Liver (tissue), 3 donors: ENCODE data around the gene CHST13.

ENCODE experiments used
- EGR1 ChIP-seq, 2 donors: IDR thresholded peaks; 2 replicates each; pipeline ENCODE4 v1.6.1; 2016 to 2018; ENCODE audit warnings: antibody characterized with exemption in 2 of 2, low read depth in 2 of 2
- FOXA1 ChIP-seq: IDR thresholded peaks from 2 replicates; pipeline ENCODE4 v1.6.1; 2016; ENCODE audit warnings: antibody characterized with exemption
- HNF4A ChIP-seq, 2 donors: conservative IDR thresholded peaks; 2 replicates each; pipeline ENCODE4 v1.6.1; 2016; ENCODE audit warnings: antibody characterized with exemption in 2 of 2, mild to moderate bottlenecking in 2 of 2
- JUND ChIP-seq, 2 donors: IDR thresholded peaks; 2 replicates each; pipeline ENCODE4 v1.6.1; 2016; ENCODE audit warnings: antibody characterized with exemption in 2 of 2
- NR2F2 ChIP-seq: IDR thresholded peaks from 2 replicates; pipeline ENCODE4 v1.6.1; 2016; ENCODE audit warnings: antibody characterized with exemption
- RAD21 ChIP-seq, 2 donors: IDR thresholded peaks; 2 replicates each; pipeline ENCODE4 v1.6.1; 2016; ENCODE audit warnings: antibody characterized with exemption in 2 of 2, mild to moderate bottlenecking in 2 of 2
- RXRA ChIP-seq, 2 donors: IDR thresholded peaks; 2 replicates each; pipeline ENCODE4 v1.6.1; 2017 to 2018; ENCODE audit warnings: antibody characterized with exemption in 2 of 2, mild to moderate bottlenecking in 1 of 2
- SP1 ChIP-seq: IDR thresholded peaks from 2 replicates; pipeline ENCODE4 v1.6.1; 2018; ENCODE audit warnings: antibody characterized with exemption, mild to moderate bottlenecking
- TAF1 ChIP-seq: conservative IDR thresholded peaks from 2 replicates; pipeline ENCODE4 v1.6.1; 2016; ENCODE audit warnings: antibody characterized with exemption, mild to moderate bottlenecking
- YY1 ChIP-seq: IDR thresholded peaks from 2 replicates; pipeline ENCODE4 v1.6.1; 2016; ENCODE audit warnings: antibody characterized with exemption, mild to moderate bottlenecking
- TF ChIP-seq, protein P1 (sequence below): IDR thresholded peaks from 2 replicates; pipeline ENCODE4 v1.6.1; 2016; ENCODE audit warnings: antibody characterized with exemption
- TF ChIP-seq, protein P2 (sequence below): fragments of 150-350 bp; IDR thresholded peaks from 2 replicates; pipeline ENCODE4 v1.5.1; 2017; ENCODE audit warnings: improper control_type of control experiment, low read depth, low read length; ENCODE audit not compliant: missing input control
- TF ChIP-seq, protein P3 (sequence below): IDR thresholded peaks from 2 replicates; pipeline ENCODE4 v1.6.1; 2016; ENCODE audit warnings: antibody characterized with exemption
- TF ChIP-seq, protein P4 (sequence below): IDR thresholded peaks from 2 replicates; pipeline ENCODE4 v1.6.1; 2016; ENCODE audit warnings: antibody characterized with exemption, mild to moderate bottlenecking
- donor health status: healthy.
- donor health status: healthy.

DNA sequence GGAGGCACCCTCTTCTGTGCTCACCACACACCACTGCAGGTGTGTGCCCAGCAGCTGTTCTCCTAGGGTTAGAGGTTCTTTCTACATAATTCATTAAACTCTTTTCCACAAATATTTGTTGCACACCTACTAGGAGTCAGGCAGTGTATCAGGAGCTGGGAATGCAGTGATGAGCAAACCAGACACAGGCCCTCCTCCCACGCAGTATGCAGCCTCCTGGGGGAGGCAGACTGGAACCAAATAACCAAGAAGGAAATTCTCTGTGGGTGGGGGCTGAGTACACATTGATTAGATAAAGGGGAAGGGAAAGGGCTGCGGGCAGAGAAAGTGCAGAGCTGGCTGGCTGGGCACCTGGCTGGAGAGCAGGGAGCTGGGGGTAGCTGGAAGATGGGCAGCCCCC lies 53.3 kb downstream of the CHST13 start:
- TF ChIP-seq, protein P1, sequence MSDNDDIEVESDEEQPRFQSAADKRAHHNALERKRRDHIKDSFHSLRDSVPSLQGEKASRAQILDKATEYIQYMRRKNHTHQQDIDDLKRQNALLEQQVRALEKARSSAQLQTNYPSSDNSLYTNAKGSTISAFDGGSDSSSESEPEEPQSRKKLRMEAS: no peak
- TF ChIP-seq, protein P2, sequence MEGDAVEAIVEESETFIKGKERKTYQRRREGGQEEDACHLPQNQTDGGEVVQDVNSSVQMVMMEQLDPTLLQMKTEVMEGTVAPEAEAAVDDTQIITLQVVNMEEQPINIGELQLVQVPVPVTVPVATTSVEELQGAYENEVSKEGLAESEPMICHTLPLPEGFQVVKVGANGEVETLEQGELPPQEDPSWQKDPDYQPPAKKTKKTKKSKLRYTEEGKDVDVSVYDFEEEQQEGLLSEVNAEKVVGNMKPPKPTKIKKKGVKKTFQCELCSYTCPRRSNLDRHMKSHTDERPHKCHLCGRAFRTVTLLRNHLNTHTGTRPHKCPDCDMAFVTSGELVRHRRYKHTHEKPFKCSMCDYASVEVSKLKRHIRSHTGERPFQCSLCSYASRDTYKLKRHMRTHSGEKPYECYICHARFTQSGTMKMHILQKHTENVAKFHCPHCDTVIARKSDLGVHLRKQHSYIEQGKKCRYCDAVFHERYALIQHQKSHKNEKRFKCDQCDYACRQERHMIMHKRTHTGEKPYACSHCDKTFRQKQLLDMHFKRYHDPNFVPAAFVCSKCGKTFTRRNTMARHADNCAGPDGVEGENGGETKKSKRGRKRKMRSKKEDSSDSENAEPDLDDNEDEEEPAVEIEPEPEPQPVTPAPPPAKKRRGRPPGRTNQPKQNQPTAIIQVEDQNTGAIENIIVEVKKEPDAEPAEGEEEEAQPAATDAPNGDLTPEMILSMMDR: no peak
- no peak for TF ChIP-seq RAD21 (IDR thresholded peaks at IDR 0.05)
- TF ChIP-seq HNF4A (conservative IDR thresholded peaks at IDR 0.05): no peak
- TF ChIP-seq, protein P3, sequence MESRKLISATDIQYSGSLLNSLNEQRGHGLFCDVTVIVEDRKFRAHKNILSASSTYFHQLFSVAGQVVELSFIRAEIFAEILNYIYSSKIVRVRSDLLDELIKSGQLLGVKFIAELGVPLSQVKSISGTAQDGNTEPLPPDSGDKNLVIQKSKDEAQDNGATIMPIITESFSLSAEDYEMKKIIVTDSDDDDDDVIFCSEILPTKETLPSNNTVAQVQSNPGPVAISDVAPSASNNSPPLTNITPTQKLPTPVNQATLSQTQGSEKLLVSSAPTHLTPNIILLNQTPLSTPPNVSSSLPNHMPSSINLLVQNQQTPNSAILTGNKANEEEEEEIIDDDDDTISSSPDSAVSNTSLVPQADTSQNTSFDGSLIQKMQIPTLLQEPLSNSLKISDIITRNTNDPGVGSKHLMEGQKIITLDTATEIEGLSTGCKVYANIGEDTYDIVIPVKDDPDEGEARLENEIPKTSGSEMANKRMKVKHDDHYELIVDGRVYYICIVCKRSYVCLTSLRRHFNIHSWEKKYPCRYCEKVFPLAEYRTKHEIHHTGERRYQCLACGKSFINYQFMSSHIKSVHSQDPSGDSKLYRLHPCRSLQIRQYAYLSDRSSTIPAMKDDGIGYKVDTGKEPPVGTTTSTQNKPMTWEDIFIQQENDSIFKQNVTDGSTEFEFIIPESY: no peak
- no peak for TF ChIP-seq YY1
- no peak for TF ChIP-seq RXRA (IDR thresholded peaks at IDR 0.05)
- TF ChIP-seq JUND (IDR thresholded peaks at IDR 0.05): no peak
- TF ChIP-seq, protein P4, sequence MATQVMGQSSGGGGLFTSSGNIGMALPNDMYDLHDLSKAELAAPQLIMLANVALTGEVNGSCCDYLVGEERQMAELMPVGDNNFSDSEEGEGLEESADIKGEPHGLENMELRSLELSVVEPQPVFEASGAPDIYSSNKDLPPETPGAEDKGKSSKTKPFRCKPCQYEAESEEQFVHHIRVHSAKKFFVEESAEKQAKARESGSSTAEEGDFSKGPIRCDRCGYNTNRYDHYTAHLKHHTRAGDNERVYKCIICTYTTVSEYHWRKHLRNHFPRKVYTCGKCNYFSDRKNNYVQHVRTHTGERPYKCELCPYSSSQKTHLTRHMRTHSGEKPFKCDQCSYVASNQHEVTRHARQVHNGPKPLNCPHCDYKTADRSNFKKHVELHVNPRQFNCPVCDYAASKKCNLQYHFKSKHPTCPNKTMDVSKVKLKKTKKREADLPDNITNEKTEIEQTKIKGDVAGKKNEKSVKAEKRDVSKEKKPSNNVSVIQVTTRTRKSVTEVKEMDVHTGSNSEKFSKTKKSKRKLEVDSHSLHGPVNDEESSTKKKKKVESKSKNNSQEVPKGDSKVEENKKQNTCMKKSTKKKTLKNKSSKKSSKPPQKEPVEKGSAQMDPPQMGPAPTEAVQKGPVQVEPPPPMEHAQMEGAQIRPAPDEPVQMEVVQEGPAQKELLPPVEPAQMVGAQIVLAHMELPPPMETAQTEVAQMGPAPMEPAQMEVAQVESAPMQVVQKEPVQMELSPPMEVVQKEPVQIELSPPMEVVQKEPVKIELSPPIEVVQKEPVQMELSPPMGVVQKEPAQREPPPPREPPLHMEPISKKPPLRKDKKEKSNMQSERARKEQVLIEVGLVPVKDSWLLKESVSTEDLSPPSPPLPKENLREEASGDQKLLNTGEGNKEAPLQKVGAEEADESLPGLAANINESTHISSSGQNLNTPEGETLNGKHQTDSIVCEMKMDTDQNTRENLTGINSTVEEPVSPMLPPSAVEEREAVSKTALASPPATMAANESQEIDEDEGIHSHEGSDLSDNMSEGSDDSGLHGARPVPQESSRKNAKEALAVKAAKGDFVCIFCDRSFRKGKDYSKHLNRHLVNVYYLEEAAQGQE: no peak
- TF ChIP-seq SP1: no peak
- TF ChIP-seq TAF1: no peak
- TF ChIP-seq FOXA1: no peak
- TF ChIP-seq EGR1 (IDR thresholded peaks at IDR 0.05; ENCODE audit: low read depth in 2 of 2): no peak
- TF ChIP-seq NR2F2: no peak
